HG03103 (cell line): ENCODE measurements around the gene OPRL1.
"Not testable (repeated sequence)": the region's sequence is repeated elsewhere in the genome, so short reads cannot be mapped to it uniquely, and the experiment has no call there.

Experiments
- ATAC-seq: cut with Tn5 transposase; IDR thresholded peaks from one replicate; pipeline ENCODE4 v1.9.1; 2021; ENCODE audit warnings: low read depth; ENCODE audit not compliant: unreplicated experiment

Gene OPRL1

DNA sequence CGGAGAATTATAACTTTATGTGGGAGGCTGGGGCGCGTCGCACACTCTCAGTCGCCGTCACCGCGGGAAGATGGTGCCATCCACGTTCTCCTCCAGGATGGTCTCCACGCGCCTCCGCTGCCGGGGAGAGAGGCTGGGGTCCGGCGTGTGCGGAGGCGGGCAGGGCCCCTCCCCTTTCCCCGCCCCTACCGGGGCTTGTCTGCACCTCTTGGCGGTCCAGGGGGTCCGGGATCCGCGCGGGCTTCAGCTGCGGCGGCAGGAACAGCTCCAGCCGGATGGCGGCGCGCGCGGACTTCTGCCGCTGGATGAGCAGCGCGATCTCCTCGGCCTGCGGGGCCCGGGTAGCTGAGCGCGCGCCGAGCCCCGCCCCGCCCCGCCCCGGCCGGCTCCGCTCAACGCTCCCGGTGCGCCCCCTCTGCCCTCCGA lies 3.5 kb downstream of the OPRL1 start:
- ATAC-seq = no peak

DNA sequence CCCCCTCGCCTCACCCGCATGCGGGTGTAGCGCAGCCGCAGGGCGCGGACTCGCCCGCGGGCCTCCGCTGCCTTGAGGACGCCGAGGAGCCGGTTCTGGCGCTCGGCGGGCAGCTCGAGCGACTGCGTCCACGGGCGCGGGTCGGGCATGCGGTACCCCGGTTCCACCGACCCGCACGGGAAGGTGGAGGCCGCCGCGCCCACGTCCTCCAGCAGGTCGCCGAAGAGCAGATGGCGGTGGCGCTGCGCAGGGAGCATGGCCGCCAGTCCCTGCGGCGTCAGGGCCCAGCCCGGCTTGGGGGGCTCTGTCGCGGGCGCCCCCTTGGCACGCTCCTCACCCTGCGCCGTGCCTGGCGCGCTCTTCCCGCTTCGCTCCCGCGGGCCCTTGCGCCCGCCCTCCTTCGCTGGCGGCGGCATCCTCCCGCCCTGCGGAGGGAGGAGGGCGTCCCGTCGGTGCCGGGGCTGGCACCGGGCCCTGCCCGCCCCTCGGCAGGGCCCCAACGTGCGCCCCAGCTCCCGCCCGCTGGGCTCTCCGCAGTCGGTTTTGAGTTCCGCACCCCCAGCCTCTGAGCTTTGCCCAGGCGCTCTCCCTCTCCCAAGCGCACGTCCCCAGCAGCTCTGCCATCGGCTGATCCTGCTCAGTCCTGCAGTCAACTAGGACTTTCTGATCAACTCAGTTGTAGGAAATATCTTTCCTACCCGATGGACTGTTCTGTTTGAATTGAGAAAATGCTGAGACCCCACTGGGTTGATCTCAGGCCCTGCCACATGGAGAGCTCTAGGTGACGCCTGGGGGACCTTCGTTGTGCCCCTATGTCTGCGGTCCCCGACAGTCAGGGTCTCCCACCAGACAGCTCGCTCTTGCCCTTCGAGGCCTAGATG lies 4.2 kb downstream of the OPRL1 start, which contains the start of gene LKAAEAR1:
Gene LKAAEAR1, minus strand, starts transcription at position 595 of the 881 bp plus-strand sequence. Its CDS starts 179 bp downstream, at position 416.
- no peak for ATAC-seq

DNA sequence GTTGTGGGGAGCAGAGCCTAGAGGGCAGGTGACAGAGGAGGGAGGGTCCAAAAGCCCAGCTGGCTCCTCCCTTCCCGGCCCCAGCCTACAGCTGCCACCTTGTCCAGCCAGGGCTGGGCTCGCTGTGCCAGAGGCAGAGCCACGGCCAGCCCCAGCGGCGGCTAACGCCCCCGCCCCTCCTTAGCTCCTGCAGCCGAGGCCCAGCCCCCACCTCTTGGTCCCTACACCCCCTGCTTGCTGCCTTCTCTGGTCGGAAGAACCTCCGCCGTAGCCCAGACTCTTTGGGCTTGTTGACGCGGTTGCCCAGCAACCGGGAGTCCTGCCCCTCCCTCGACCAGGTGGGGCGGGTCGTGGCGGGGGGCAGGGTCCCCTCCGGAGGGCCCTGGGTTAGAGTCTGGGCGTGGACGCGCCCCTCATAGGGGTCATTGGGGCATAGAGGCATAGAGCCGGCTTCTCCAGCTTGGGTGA lies 4.8 kb downstream of the OPRL1 start:
- no peak for ATAC-seq

DNA sequence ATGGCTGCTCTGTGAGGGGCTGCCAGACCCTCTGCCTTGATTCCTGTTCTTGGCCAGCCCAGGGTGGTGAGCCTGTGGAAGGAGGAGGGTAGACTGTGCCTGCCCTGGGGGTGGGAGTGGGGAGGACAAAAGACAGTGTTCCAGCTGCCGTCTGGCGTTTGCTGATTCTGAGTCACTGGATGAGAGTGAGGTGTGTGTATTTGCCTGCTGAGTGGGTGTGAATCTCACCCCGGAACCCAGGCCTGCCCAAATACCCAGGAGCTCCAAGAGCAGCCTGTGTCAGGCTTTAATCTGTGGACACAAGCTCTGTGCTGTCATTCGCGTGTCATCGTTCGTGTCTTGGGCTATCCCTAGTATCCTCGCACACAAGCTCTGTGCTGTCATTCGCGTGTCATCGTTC lies 6.9 kb downstream of the OPRL1 start:
- ATAC-seq = no peak

DNA sequence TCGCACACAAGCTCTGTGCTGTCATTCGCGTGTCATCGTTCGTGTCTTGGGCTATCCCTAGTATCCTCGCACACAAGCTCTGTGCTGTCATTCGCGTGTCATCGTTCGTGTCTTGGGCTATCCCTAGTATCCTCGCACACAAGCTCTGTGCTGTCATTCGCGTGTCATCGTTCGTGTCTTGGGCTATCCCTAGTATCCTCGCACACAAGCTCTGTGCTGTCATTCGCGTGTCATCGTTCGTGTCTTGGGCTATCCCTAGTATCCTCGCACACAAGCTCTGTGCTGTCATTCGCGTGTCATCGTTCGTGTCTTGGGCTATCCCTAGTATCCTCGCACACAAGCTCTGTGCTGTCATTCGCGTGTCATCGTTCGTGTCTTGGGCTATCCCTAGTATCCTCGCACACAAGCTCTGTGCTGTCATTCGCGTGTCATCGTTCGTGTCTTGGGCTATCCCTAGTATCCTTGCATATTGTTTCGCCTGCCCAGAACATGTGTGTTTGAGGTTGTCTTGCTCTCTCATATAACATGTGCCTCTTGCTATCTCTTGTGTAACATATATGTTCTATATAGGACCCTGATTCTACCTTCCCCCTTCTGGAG lies 7.4 kb downstream of the OPRL1 start:
- ATAC-seq = not testable (repeated sequence)

DNA sequence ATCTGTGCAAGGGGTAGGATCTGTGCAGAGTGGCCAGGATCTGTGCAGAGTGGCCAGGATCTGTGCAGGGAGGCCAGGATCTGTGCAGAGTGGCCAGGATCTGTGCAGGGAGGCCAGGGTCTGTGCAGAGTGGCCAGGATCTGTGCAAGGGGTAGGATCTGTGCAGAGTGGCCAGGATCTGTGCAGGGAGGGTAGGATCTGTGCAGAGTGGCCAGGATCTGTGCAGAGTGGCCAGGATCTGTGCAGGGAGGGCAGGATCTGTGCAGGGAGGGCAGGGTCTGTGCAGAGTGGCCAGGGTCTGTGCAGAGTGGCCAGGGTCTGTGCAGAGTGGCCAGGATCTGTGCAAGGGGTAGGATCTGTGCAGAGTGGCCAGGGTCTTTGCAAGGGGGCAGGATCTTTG lies 8.7 kb downstream of the OPRL1 start:
- not testable (repeated sequence) for ATAC-seq

DNA sequence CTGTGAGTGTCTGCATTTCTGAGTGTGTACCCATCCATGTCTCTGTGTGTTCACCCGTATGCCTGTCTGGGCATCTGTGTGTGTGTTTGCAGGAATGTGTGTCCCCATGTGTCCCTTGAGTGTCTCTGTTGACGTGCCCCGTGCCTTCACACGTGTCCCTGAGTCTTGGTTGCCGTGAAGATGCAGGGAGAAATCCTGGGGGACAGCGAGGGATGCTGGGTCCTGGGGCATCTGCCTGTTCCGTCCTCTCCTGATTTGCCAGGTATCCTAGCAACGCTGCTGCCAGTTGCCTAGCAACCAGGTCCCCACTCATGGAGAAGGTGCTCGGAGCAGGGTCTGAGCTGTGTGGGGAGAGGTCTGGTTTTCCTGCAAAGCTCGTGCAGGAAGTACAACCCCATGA lies 10.3 kb downstream of the OPRL1 start:
- no peak for ATAC-seq

DNA sequence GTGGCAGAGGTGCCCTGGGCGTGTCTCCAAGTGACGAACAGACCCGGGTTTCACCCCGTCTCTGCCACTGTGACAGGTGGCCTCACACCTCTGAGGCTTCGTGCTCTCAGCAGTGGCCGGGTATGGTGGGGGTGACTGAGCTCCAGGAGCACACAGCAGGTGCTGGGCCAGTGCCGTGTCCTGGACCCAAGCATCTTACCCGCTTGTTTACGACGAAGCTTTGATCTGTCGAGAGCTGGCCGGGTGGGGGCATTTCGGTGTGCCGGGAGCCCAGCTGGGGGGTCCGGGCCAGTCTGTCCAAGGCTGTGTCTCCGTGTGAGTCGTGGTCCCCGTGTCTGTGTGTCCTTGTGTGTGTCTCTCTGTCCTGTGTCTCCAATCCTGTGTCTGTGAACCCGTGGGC lies 11.5 kb downstream of the OPRL1 start:
- ATAC-seq = no peak

DNA sequence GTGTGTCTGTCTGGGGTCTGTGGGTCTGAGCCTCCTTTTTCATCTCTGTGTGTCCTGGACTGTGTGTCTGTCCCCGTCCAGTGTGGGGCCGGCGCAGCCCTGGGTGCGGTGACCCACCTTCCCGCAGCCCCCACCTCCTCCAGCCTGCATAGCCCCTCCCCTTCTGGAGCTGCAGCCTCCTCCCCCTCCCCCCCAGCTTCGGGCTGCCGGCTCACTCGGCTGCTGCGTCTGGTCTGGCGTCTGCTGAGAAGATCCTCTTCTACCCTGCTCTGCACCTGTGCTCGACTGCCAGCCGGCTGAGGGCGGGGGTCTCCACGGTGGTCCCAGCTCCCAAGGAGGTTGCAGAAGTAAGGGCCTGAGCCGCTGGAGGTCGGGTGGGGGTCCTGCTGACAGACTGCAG lies 11.9 kb downstream of the OPRL1 start:
- ATAC-seq = no peak

DNA sequence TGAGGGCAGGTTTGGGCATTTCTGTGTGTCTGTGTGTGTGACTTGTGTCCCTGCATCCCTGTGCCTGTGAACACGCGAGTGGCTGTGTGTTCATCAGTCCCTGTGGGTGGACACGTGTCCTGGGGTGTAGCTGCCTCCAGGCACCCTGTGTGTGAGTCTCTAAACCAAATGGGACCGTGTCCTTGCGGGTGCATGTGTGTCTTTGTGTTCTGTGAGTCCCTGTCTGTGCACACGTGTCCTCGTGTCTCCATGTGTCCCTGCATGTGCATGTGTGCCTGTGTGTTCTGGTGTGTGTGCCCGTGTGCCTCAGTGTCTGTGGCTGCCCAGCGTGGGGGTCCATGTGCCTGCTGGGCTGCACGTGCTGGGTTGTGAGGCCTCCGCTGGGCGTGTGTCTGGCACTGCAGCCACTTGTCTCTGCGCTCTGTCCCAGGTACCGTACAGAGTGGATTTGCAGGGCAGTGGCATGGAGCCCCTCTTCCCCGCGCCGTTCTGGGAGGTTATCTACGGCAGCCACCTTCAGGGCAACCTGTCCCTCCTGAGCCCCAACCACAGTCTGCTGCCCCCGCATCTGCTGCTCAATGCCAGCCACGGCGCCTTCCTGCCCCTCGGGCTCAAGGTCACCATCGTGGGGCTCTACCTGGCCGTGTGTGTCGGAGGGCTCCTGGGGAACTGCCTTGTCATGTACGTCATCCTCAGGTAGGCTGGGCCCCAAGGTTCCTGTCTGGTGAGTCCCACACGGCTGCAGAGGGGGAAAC lies 12.6 kb downstream of the OPRL1 start:
- ATAC-seq = no peak

DNA sequence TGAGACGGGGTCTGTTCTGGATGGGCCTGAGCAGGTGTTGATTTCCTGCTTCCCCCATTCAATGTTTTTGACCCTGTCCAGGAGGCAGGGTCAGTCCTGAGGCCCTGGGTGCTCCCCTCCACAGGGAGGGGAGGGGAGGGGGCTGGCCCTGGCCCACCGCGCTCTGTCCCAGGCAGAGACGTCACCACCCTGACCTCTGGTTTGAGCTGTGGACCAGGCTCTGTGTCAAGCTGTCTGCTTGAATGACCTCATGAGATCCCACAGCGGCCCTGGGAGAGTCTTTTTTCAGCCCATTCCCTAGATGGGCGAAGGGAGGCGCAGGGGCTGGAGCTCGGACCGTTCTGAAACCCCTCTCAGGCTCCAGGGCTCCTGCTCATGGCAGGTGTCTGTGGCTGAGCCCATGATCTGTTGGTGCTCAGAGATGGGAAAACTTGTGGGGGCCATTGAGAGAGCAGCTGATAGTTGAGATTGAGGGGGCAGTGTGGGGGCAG lies 13.2 kb downstream of the OPRL1 start:
- ATAC-seq = no peak

DNA sequence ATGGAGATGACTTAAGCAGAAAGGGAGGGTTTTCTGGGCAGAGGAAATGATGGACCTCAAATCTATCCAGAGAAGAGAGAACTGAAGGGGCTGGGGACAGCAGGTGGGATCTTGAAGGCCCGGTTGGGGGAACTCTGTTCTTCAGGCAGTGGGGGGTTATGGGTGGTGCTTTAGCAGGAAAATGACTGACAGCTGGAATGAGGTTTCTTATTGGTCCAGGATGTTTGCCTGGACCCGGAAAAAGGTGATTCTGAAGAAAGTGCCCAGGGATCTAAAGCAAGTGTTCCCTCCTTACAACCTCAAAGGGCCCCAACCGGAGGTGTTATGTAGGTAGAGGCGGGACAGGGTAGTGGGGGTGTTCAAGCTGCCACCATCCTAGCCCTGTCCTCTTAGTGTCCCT lies 15.6 kb downstream of the OPRL1 start:
- ATAC-seq = no peak

DNA sequence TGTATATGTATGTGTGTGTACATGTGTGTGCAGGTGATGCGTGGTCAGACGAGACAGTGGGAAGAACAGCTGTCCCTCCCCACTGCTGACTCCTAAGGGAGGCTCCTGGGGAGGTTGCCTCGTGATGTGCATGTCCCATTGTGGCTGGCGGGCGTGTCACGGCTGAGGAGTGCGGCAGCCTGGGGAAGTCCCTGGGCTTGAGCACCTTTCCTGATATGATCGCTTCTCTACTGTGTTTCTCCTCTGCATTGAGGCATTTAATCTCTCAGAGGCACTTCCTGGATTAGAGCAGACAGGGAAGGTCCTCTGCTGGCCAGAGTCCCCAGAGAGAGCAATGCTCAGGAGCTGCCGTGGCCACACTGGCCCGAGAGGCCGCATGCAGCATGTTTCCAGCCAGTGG lies 16.0 kb downstream of the OPRL1 start:
- no peak for ATAC-seq

DNA sequence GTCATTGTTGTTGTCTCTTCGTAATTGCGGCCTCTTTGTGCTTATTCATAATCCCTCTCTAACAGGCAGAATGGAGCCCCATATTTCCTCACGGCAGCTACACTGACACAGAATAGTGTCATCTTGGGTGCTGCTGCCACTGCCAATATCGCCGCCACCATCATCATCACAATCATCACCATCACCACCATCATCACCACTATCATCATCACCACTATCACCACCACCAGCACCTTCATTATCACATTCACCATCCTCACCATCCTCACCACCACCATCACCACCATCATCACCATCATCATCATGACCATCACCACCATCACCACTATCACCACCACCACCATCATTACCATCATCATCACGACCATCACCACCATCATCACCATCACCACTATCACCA lies 16.7 kb downstream of the OPRL1 start:
- ATAC-seq = no peak

DNA sequence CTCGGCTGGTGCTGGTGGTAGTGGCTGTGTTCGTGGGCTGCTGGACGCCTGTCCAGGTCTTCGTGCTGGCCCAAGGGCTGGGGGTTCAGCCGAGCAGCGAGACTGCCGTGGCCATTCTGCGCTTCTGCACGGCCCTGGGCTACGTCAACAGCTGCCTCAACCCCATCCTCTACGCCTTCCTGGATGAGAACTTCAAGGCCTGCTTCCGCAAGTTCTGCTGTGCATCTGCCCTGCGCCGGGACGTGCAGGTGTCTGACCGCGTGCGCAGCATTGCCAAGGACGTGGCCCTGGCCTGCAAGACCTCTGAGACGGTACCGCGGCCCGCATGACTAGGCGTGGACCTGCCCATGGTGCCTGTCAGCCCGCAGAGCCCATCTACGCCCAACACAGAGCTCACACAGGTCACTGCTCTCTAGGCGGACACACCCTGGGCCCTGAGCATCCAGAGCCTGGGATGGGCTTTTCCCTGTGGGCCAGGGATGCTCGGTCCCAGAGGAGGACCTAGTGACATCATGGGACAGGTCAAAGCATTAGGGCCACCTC lies 18.7 kb downstream of the OPRL1 start:
- ATAC-seq = no peak

DNA sequence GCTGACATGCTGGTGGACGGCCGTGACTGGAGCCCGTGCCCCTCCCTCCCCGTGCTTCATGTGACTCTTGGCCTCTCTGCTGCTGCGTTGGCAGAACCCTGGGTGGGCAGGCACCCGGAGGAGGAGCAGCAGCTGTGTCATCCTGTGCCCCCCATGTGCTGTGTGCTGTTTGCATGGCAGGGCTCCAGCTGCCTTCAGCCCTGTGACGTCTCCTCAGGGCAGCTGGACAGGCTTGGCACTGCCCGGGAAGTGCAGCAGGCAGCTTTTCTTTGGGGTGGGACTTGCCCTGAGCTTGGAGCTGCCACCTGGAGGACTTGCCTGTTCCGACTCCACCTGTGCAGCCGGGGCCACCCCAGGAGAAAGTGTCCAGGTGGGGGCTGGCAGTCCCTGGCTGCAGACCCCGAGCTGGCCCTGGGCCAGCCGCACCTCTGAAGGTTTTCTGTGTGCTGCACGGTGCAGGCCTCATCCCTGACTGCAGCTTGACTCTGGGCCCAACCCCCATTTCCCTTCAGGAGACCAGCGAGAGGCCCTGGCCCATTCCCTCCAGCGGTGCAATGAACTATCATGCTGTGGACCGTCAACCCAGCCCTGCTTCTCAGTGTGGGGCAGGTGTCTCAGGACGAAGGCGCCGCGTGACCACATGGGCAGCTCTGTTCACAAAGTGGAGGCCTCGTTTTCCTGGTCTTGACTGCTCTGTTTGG lies 19.4 kb downstream of the OPRL1 start:
- no peak for ATAC-seq

DNA sequence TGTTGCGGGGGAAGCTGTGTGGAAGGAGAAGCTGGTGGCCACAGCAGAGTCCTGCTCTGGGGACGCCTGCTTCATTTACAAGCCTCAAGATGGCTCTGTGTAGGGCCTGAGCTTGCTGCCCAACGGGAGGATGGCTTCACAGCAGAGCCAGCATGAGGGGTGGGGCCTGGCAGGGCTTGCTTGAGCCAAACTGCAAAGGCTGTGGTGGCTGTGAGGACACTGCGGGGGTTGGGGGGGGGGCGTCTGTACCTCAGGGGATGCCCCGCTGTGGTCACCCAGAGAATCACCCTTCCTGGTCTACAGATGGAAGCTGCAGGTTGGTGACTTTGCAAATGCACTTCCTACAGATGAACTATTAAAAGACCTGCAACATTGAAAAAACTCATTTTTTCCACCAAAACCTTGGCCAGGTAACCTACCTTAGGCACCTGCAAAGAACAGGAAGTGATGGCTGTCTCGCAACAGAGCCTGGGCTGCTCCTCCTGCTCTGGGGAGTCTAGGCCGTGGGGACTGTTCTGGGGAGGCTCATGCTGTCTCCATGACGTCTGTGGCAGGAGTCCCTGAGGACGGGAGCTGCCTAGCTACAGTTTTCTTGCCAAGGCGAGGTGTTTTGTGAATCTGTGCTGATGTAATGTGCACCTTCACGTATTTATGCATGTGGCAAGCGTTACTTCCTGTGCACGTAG lies 20.1 kb downstream of the OPRL1 start:
- no peak for ATAC-seq

DNA sequence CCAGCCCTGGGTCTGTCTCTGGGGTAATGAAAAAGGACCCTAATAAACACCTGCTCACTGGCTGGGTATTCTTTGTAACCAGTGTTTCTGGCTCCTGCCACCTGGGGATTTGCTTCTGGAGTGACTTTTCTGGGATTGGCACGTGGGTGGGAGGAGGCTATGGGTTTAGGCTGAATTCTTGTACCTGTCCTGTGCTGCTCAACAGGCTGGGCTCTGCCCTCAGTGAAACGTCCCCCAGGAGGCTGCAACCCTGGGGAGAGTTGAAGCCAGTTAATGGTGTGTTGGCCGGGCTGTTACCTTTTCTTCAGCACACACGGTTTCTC lies 20.6 kb downstream of the OPRL1 start:
- no peak for ATAC-seq

DNA sequence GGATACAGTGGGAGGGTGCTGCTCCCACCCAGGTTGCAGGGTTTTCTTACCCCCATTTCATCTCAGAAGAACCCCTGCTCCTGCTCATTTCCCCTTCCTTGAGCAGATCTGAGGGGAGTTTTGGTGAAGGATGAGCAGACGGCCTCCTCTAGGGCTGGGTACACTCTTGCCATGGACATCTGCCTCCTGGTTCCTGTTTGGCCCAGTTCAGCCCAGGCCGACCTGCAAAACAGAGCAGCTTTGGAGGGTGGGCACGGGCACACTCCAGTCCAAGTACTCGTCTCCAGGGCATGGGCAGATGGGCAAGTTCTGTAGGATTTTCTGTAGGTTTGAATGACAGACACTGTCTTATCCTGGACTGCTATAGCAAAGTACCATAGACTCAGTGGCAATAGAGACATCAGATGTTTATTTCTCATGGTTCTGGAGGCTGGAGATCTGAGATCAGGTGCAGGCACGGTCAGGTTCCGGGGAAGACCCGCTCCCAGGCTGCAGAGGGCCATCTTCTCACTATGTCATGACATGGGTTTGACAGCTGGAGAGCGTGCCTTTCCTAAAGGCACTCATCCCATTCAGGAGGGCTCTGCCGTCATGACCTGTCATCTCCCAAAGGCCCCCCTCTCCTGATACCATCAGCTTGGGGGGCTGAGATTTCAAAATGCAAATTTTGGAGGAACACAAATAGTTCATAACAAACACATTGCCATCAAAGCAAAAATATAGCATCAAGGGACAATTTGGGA lies 21.2 kb downstream of the OPRL1 start:
- no peak for ATAC-seq
